Kidney (tissue), 14 donors: ENCODE results near the gene MOXD1. TPM values are rescaled to one million over a fixed set of nuclear protein-coding genes. Genes with fewer than 3 reads are reported as not detected.
A peak's percentile ranks its signal among the peaks of the same experiment; 100 is the strongest.

Experiments
- DNase-seq, 5 donors: peaks; one replicate each; pipeline ENCODE4 v3.0.0-alpha.2; 2013 to 2020
- FAIRE-seq: peaks from 2 replicates; lab custom pipeline; 2012; peaks lifted over from hg19 to GRCh38; lab: Jason Lieb, UNC
- H3K27ac ChIP-seq, 2 donors: one replicate each; pipeline ENCODE4 v1.7.0; 2013; ENCODE audit warnings: low read depth in 2 of 2, low read length in 2 of 2, inconsistent platforms in 1 of 2
- H3K27me3 ChIP-seq: one replicate; pipeline ENCODE4 v1.7.1; 2013; ENCODE audit warnings: low read length, inconsistent platforms; ENCODE audit not compliant: control insufficient read depth, insufficient read depth
- H3K36me3 ChIP-seq, 3 donors: one replicate each; pipeline versions ENCODE4 v1.7.0 to v1.7.1; 2013; ENCODE audit warnings: low read length in 3 of 3, control low read depth in 1 of 3, inconsistent platforms in 1 of 3; ENCODE audit not compliant: insufficient read depth in 3 of 3, control insufficient read depth in 2 of 3
- H3K4me1 ChIP-seq, 3 donors: one replicate each; pipeline versions ENCODE4 v1.7.0 to v1.7.1; 2013; ENCODE audit warnings: low read length in 3 of 3, inconsistent platforms in 1 of 3, low read depth in 1 of 3; ENCODE audit not compliant: control insufficient read depth in 2 of 3, insufficient read depth in 2 of 3
- H3K4me3 ChIP-seq, 3 donors: one replicate each; pipeline versions ENCODE4 v1.7.0 to v1.8.1; 2013; ENCODE audit warnings: low read length in 3 of 3, control low read depth in 1 of 3, inconsistent platforms in 1 of 3
- H3K9ac ChIP-seq, 3 donors: one replicate each; pipeline versions ENCODE4 v1.7.0 to v1.7.1; 2013; ENCODE audit warnings: low read length in 3 of 3, control low read depth in 1 of 3, inconsistent platforms in 1 of 3
- H3K9me3 ChIP-seq, 3 donors: one replicate each; pipeline versions ENCODE4 v1.7.0 to v1.7.1; 2013; ENCODE audit warnings: low read length in 3 of 3, control low read depth in 1 of 3, inconsistent platforms in 1 of 3; ENCODE audit not compliant: control insufficient read depth in 2 of 3, insufficient read depth in 1 of 3
- CTCF ChIP-seq: IDR thresholded peaks from 3 replicates; pipeline ENCODE4 v1.5.1; 2012; ENCODE audit warnings: mild to moderate bottlenecking, moderate library complexity, borderline replicate concordance; ENCODE audit not compliant: insufficient read depth; ENCODE audit errors: extremely low read depth
- intact Hi-C: fragments of 100-400 bp; cut with DNase I; formaldehyde crosslinking; loops from one replicate; pipeline ENCODE4 v1.11.1; 2022
- polyA plus RNA-seq: library from polyadenylated mRNA; stranded (reverse); fragments of 350-450 nt; fragmentation: Illumina TruSeq; extraction: RNeasy Lipid Tissue Mini Kit (QIAGEN cat#74804); gene quantifications from one replicate; pipeline ENCODE4 v1.2.3, GENCODE V29; 2014; ENCODE audit warnings: low read depth, low replicate concordance; ENCODE audit not compliant: insufficient read depth
- total RNA-seq: library from RNA; stranded (reverse); fragmentation: NEBNext Ultra II Directional; extraction: Animal tissue kit (Norgen Biotek cat#: 25700); gene quantifications from one replicate; pipeline ENCODE4 v1.2.1, GENCODE V29; 2021
- donor health status: control.
- donor health status: control.
- donor health status: control.
- donor health status: control.
- donor health status: control.
- donor health status: DM: yes; HTN: yes; CAD: no.
- donor health status: Normal renal cell carcinoma (clear cell type).

The MOXD1 gene
- total and polyA plus RNA-seq, 2 donors from 2014 or later = 11.6 to 35.9 TPM

GRCh38 chr6:132395015-132395597 is 6.2 kb downstream of the MOXD1 start:
- no peak overlapping the region for H3K27ac ChIP-seq
- no peaks in the 10 kb centered on the region for H3K27me3 ChIP-seq
- H3K4me3 ChIP-seq = no peak overlapping the region
- no peak for DNase-seq
- intact Hi-C loops = no loop called here
- H3K9ac ChIP-seq = no peak overlapping the region
- H3K36me3 ChIP-seq = no peaks in the 10 kb centered on the region
- peaks cover 0 to 8% (median 0%) of the 10 kb centered on the region in 3 donors for H3K4me1 ChIP-seq
- peaks cover 0 to 7% (median 4%) of the 10 kb centered on the region in 3 donors for H3K9me3 ChIP-seq
- no peak for FAIRE-seq
- no peak for TF ChIP-seq CTCF

GRCh38 chr6:132392792-132393191 is 8.5 kb downstream of the MOXD1 start:
- peaks cover 0 to 7% (median 4%) of the 10 kb centered on the region in 3 donors for H3K9me3 ChIP-seq
- no peak overlapping the region for H3K9ac ChIP-seq
- H3K4me3 ChIP-seq = no peak overlapping the region
- DNase-seq (peak in 2 of 5 donors; percentile 45 to 49), FAIRE-seq (no peak)
- no peaks in the 10 kb centered on the region for H3K27me3 ChIP-seq
- intact Hi-C loops = no loop called here
- peaks cover 0 to 8% (median 0%) of the 10 kb centered on the region in 3 donors for H3K4me1 ChIP-seq
- no peaks in the 10 kb centered on the region for H3K36me3 ChIP-seq
- TF ChIP-seq CTCF = peak; percentile 47
- H3K27ac ChIP-seq = no peak overlapping the region

- no peak for TF ChIP-seq CTCF
- Histone ChIP-seq H3K27me3 (no peaks in the 10 kb centered on the region), H3K4me1 (peaks cover 0 to 8% (median 0%) of the 10 kb centered on the region in 3 donors), H3K9ac (no peak overlapping the region), H3K4me3 (no peak overlapping the region), H3K27ac (peak overlapping the region in 1 of 2 donors; percentile 13), H3K9me3 (peaks cover 0 to 7% (median 4%) of the 10 kb centered on the region in 3 donors), H3K36me3 (no peaks in the 10 kb centered on the region)
- intact Hi-C loops = no loop called here
- DNase-seq (no peak), FAIRE-seq (no peak)
Measured at GRCh38 chr6:132392270-132392646, 9.0 kb downstream of the MOXD1 start.
